ENCODE measurements around the gene NID2.

The NID2 gene

DNA sequence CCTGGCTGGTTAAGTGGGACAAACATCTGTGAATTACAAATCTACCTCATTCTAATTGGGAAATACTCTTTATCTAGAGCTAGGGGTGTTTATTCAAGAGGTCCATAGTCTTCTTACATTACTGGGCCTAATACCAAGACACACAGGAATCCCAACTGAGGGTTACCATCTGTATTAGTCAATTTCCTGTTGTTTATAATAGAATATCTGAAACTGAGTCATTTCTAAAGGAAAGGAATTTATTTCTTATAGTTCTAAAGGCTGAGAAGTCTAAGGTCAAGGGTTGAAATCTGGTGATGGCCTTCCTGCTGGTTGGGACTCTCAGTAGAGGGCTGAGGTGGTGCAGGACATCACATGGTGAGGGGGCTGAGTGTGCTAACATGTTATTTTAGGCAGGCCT, 43.5 kb downstream of the NID2 start:
- peak; percentile 82 to 85 for DNase-seq (ENCODE audit: low read depth in 2 of 2)

DNA sequence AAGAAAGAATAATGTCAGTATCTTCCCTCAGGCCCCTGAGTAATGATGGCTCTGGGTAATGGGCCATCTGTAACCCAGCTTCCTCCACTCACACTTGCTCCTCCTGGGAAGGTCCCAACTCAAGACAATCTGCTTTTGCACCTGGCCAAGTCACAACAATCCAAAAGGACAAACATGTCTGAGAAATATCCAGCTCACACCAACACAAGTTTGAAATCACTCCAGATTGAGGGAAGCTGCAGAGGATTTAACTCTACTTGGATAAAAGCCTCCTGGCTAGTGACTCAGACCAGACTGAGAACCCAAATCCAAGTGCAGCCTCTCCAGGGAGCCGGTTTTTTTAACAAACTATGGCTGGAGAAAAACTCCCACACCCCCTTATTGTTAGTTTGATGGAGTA, 45.3 kb downstream of the NID2 start:
- peak in 1 of 2 experiments; percentile 59 for DNase-seq (ENCODE audit: low read depth in 2 of 2)

DNA sequence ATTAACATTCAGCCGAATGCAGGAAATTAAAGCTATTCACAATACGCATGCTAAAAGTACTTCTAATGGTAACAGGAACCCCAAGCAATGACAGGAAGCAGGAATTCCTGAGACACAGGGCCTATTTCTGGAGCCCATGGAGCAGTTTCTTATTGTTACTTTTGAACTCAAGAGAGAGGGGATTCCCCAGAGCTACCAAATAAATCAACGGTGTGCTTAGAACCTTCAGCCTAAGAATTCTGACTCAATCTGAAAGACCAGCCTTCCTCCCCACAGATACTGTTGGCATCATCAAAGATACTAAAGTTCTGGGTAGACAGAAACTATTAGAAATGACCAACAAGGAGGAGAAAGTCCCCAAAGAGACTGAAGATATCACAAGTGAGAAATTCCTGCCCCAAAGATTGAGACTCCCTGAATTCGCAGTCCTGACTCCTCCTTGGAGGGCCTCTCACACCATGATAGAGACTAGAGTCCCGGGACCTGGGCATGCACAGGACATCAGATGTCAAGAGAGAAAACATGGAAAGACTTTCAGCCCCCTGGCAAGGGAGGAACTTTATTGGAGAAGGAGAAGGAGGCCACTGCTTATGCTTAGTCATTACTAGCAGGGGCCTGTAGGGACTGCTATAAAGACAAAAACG, 46.8 kb downstream of the NID2 start:
- DNase-seq (ENCODE audit: low read depth in 2 of 2), result no peak

DNA sequence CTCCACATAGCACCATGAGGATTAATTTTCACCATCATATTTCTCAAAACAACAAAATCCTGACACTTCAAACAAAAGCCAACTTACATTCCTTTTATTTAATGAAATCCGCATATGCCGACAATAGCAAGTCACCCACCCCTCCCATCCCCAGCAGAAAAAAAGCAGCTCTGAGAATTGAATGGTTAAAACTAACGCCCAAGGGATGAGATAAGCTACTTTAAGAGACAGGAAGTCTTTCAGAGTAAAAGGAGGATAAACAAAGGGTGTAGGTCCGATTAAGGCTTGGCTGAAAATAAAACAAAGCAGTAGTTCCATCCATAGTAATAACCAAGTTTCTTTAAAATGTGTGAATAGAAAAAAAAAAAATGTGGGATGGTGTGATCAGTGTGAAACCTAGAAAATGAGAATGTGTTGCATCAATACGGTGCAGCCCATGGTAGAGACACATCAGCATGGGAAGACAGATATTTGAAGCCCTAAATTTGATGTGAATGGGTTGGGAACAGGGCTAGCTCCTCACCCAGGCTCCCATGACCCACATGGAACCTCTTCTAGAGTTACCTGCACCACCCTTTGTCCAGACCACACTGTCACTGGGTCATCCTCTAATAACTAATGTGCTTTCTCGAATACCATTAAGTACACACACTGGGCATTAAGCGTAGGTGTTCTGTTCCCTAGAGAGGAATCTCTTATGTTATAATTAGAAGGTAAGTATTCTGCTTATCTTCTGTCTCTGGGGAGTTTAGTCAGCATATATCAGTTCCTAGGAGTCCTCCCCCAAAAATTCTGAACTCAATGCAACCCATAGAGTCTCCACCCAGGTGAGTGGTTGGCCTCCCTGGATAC, 47.8 kb downstream of the NID2 start:
- no peak for DNase-seq (ENCODE audit: low read depth in 2 of 2)

DNA sequence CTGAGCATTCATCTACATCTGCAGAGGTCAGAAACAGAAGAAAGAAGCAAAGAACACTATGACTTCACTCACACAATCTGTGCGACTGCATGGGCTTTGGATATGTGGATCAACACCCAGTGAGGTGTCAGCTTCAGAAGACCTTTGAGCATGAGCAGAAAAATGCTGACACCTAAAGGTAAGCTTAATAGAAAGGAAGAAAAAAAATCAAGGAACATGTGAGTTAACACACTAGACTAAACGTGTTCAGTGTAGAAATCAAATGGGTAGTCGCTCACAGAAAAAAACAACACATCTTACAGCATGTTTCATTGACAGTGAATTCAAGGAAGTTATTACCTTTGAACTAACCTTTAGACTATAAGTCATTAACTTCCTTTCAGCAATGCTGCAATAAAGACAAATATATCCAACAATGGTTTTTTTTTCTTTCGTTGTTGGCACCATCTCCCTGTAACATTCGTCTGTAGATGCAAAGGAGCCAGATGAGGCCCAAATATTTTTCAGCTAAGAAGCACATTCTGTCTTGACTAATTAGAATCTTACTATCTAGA, 48.6 kb downstream of the NID2 start:
- DNase-seq (ENCODE audit: low read depth in 2 of 2), result no peak

DNA sequence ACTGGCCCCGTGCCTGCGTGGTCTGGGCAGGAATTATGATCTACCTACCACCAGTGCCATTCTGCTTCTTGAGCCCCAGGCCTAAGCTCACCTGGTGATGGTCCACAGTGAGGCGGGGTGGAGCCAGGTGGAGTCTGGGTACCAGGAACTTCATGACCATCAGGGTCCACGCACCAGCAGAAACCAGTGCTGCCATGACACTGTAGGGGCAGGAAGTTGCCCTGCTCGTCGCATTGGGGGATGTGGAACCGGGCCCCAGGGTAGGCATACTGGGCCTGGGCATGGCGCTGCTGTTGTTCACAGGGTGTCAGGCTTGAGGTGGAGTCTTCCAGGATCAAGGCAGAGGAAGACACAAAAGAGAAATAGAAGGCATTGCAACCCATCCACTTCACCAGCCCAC, 49.9 kb downstream of the NID2 start:
- no peak for DNase-seq (ENCODE audit: low read depth in 2 of 2)

DNA sequence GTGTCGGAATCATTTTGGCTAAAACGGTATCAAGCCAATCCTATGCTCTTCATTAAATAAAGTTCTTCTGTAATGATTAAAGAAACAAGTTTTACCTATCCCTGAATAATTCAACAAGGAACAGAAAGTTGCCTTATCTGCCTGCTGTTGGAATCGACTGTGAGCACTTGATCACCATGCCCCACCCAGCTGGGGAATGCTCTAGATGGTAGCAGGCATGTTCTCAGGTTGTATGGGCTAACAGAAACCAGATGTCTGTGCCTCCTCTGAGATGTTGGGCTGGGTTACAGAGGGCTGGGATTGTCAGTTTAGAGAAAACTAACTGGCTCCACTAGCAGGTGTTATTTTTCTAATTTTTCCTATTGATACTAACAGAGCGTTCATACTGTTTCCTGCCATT, 50.6 kb downstream of the NID2 start:
- no peak for DNase-seq (ENCODE audit: low read depth in 2 of 2)

- no peak for DNase-seq (ENCODE audit: low read depth in 2 of 2)
Measured at GRCh38 chr14:52015411-52016030, 53.3 kb downstream of the NID2 start.

DNA sequence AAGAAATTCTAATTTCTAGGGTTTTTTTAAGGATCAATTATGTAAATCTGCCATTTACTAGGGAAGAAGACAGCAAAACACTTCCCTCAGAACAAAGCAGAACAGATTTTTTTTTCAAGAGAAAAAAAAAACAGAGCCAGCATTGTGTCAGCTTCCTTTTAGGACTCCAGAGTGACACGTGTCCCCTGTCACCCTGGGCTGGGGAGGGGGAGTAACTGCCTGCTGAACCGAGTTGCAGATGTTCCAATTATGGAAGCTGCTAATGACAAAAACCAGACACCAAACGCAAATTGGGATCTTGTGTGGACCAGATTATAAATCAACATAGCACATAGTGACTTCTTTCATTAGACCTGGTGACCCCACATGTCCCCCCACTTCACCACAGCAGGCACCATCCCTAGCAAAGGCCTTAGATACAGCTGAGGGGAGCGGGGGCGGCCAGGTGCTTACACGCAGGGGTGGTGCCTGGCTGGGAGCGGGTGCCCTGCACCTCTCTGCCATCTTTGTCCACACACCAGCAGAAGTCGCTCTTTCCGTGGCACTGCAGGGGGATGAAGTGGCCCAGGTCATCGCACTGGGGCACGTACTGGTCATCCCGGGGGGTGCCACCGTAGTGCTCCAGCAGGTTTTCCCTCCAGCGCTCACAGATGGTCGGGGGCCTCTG, 54.1 kb downstream of the NID2 start:
- no peak for DNase-seq (ENCODE audit: low read depth in 2 of 2)

DNA sequence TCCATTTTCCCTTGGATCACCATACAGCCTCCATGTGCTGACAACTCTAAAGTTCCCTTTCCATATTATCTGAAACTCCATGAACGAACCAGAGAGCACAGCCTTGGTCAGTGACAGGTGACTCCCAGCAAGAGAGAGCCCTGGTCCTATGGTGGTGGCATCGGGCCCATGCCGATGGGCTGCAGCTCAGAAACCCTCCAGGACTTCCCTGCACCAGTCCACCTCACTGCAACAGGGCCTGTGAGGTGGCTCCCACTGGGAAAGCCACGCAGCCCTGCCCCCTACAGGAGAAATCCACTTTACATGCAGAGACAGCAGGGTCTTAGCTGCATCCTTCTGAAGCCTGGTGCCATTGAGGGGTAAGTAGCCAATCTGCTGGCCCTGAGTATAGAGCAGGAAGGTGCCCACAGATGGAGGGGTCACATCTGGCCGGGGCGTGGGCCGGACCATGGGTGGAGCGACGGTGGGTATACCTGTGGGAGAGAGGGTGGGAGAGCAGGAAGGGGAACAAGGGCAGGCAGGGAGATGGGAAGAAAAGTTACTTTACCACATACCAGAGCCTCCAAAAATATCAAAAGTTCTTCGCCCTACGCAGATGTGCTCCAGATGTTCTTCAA, 54.8 kb downstream of the NID2 start:
- no peak for DNase-seq (ENCODE audit: low read depth in 2 of 2)

DNA sequence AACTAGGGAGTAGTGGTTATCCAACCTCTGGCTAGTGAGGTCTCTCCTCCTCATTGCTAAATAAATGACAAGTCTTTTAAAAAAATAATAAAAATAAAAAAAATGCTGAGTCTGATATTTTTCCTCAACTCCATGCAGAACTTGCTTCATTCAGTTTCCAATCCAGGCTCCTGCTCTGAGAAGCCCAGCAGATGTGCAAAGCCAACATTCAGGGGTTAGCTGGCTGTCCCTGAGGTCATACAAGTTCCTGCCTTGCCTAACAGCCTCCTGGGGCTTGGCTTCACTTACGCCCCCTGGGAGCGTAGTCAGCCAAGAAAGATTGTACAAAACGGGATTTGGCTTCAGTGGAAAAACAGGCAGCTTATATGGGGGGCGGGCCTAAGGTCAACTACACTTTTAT, 56.2 kb downstream of the NID2 start:
- DNase-seq (ENCODE audit: low read depth in 2 of 2), result no peak

GRCh38 chr14:52011523-52011922, 57.3 kb downstream of the NID2 start:
- no peak for DNase-seq (ENCODE audit: low read depth in 2 of 2)

GRCh38 chr14:52010173-52010693, 58.6 kb downstream of the NID2 start:
- DNase-seq (ENCODE audit: low read depth in 2 of 2), result no peak

DNA sequence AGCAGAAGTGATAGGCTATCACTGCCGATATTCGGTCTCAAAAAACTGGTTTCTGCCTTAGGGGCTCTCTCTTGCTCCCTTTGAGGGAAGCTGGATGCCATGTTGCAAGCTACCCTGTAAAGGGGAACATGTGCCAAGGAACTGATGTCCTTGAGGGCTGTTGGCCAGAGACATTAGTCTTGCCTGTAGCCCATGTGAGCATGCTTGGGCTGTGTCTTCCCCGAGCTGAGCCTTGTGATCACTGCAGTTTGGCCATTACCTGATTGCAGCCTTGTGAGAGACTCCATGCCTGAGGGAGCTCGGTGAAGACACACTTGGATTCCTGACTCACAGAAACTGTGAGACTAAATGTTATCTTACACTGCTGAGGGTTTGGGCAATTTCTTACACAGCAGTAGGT, 60.7 kb downstream of the NID2 start:
- DNase-seq (ENCODE audit: low read depth in 2 of 2), result no peak

GRCh38 chr14:52007637-52008036, 61.2 kb downstream of the NID2 start:
- no peak for DNase-seq (ENCODE audit: low read depth in 2 of 2)

DNA sequence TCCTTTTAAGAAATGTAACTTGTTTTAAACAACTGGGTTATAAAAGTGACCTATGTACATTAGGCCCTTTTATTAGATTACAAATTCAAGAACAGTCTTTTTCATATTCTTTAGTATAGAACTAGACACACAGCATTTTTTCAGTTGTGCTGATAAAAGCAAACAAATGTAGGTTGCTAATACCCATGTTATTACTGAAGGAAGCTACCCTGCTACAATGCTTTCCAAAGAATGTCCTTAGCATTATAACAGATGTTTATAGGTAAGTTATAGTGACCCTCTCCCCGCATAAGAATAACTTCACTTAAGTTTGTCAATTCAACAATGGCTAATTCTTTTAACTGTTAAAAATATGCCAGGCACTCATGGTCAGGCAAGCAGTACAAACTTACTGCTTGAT, 61.6 kb downstream of the NID2 start:
- no peak for DNase-seq (ENCODE audit: low read depth in 2 of 2)

DNA sequence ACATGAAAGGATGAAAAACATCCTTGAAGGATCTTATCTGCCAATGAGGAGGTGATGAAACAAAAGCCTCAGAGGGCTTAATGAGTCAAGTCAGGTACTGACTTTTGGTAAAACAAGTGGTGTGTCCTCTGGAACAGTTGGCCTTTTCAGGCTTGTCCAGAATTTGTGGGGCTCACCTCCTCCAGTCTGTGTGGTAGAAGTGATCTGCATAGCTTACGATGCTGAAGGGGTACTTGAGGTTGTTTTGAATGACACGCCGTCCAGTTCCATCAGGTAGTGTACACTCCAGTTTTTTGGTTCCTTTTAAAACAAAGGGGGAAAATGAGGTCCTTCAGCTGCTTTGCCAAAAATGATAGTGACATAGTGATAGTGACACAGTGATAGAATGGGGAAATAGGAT, 62.5 kb downstream of the NID2 start:
- no peak for DNase-seq (ENCODE audit: low read depth in 2 of 2)

- no peak for DNase-seq (ENCODE audit: low read depth in 2 of 2)
Measured at GRCh38 chr14:52005625-52006024, 63.2 kb downstream of the NID2 start.

GRCh38 chr14:52003324-52003723, 65.5 kb downstream of the NID2 start:
- no peak for DNase-seq (ENCODE audit: low read depth in 2 of 2)

- DNase-seq (ENCODE audit: low read depth in 2 of 2), result no peak
Measured at GRCh38 chr14:52002542-52002941, 66.3 kb downstream of the NID2 start.

- no peak for DNase-seq (ENCODE audit: low read depth in 2 of 2)
Measured at GRCh38 chr14:52000696-52001095, 68.2 kb downstream of the NID2 start.
